MG63 (cell line): ENCODE results near the gene BSX. TPM values are rescaled to one million over a fixed set of nuclear protein-coding genes. Genes with fewer than 3 reads are reported as not detected.

Source experiments
- DNase-seq: peaks from one replicate; pipeline ENCODE4 v3.0.0-alpha.2; 2020
- H3K27me3 ChIP-seq: fragments of 250-450 bp; sonication (Bioruptor Pico); 2 replicates; pipeline ENCODE4 v1.5.1; 2020; ENCODE audit warnings: mild to moderate bottlenecking, moderate library complexity
- H3K36me3 ChIP-seq: fragments of 250-450 bp; sonication (Bioruptor Pico); 2 replicates; pipeline ENCODE4 v1.5.1; 2020; ENCODE audit warnings: mild to moderate bottlenecking, moderate library complexity
- H3K4me3 ChIP-seq: fragments of 250-450 bp; sonication (Bioruptor Pico); 2 replicates; pipeline ENCODE4 v1.5.1; 2020; ENCODE audit warnings: mild to moderate bottlenecking, moderate library complexity
- H3K9me3 ChIP-seq: fragments of 250-450 bp; sonication (Bioruptor Pico); 2 replicates; pipeline ENCODE4 v1.5.1; 2020; ENCODE audit warnings: mild to moderate bottlenecking, moderate library complexity
- total RNA-seq: library from RNA; depleted of rRNA; stranded (reverse); fragments of >200 nt; shearing (Covaris generic); gene quantifications from 2 replicates; pipeline ENCODE4 v1.2.3, GENCODE V29; 2014; ENCODE audit warnings: low replicate concordance; rRNA removed

The BSX gene
- total RNA-seq, 1 experiment from 2014 or later = not detected

DNA sequence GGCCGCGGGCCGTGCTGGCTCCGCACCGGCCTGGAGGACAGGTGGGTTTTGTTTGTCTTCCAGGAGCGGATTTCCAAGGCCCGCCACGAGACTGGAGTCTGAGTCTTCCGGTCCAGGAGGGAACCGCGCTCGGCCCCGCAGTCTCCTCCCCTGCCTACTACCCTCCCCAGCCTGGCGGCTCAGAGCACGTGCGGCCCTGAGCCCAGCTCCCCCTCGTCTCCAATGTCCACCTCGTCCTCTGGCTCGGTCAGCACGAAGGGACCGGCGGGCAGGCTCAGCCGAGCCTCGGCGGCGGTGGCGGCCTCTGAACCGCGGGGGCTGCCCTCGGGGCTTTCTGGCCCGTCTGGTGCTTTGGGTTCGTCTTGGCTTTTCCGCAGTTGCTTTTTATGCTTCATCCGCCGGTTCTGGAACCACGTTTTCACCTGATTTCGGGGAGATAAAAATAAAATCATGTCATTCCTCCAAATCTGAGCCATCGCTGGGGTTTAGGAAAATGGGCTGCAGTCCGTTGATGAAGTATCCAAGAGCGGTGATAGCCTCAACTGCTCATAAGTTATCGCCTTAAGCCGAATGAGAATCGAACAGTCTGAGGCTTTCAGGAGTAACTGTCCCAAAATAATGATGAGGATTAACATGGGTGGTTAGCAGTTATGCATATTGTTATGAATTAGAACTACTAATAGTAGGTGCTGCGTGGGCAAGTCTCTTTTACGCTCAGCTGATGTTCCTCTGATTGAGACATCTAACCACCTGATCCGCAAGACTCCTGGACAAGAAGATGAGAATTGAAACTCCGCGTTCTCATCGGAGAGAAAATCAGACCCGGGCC is 4.0 kb downstream of the BSX start:
- H3K36me3 ChIP-seq = no peaks in the 10 kb centered on the region
- H3K9me3 ChIP-seq = no peaks in the 10 kb centered on the region
- DNase-seq = no peak
- peaks cover 96% of the 10 kb centered on the region for H3K27me3 ChIP-seq
- no peak overlapping the region for H3K4me3 ChIP-seq

DNA sequence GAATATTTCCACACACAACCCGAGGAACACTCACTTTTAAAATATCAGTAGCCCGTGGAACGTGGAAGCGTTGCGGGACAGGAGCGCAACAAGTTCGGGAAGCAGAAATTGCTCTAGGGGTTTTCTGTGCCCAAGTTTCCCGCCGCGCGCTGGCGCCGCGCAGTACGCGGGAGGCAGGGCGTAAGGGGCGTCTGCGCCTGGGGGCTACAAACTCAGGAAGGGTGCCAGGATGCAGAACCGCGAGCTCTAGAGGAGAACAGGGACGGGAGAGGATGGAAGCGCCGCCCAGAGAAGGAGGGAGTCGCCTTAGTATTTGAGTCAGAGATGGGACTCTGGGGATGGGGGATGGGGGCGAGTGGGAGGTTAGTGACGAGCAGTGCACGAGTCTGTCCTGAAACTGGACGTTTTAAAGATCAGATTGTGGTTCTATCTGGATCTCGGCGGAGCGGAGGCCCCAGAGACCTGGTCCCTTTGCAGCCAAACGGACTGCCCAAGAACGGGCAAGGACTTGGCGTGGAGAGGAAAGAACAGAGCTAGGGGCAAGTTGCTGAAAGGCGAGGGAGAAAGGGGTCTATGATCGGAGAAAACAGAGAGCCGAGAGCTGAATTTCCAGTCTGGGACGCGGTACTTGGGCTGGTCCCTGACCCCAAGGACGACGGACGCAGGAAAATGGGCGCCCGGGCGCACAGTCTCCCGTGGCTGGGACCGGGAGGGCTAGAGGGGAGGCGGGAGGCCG is 4.7 kb downstream of the BSX start:
- Histone ChIP-seq H3K36me3 (no peaks in the 10 kb centered on the region), H3K4me3 (no peak overlapping the region), H3K9me3 (no peaks in the 10 kb centered on the region), H3K27me3 (peaks cover 90% of the 10 kb centered on the region)
- no peak for DNase-seq

GRCh38 chr11:122976061-122976733 is 5.4 kb downstream of the BSX start:
- Histone ChIP-seq H3K4me3 (no peak overlapping the region), H3K27me3 (peaks cover 85% of the 10 kb centered on the region), H3K9me3 (no peaks in the 10 kb centered on the region), H3K36me3 (no peaks in the 10 kb centered on the region)
- DNase-seq = no peak

- DNase-seq = no peak
- Histone ChIP-seq H3K36me3 (no peaks in the 10 kb centered on the region), H3K9me3 (no peaks in the 10 kb centered on the region), H3K27me3 (peaks cover 23% of the 10 kb centered on the region), H3K4me3 (no peak overlapping the region)
Observed at GRCh38 chr11:122963961-122964360, 17.7 kb downstream of the BSX start.

GRCh38 chr11:122954455-122954854 is 27.2 kb downstream of the BSX start:
- no peak overlapping the region for H3K4me3 ChIP-seq
- H3K9me3 ChIP-seq = no peaks in the 10 kb centered on the region
- peak; percentile 4 for DNase-seq
- no peaks in the 10 kb centered on the region for H3K36me3 ChIP-seq
- H3K27me3 ChIP-seq = peaks cover 22% of the 10 kb centered on the region

DNA sequence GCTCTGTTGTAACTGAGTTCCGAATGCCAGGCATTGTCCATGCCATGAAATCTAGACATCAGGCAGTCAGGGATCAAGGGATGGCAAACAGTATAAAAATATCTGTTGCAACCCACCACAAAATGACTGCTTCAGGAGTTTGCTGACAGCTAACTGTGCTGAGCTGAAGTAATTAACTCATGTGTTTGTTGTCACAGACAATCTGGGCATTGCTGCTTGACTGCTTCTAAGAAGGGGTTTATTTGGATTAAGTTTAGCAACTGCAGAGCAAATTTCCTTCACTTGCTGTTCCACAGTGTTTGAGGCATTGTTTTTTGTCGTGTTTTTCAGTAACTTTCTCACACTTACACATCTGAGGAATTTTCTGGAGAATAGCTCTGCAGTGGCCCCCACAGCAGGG is 30.4 kb downstream of the BSX start:
- peaks cover 19% of the 10 kb centered on the region for H3K27me3 ChIP-seq
- no peak for DNase-seq
- H3K9me3 ChIP-seq = no peaks in the 10 kb centered on the region
- H3K36me3 ChIP-seq = no peaks in the 10 kb centered on the region
- no peak overlapping the region for H3K4me3 ChIP-seq

- no peaks in the 10 kb centered on the region for H3K36me3 ChIP-seq
- H3K4me3 ChIP-seq = no peak overlapping the region
- no peak for DNase-seq
- no peaks in the 10 kb centered on the region for H3K9me3 ChIP-seq
- H3K27me3 ChIP-seq = peaks cover 21% of the 10 kb centered on the region
Observed at GRCh38 chr11:122938557-122938956, 43.1 kb downstream of the BSX start.

GRCh38 chr11:122937983-122938382 is 43.7 kb downstream of the BSX start:
- H3K4me3 ChIP-seq = no peak overlapping the region
- no peaks in the 10 kb centered on the region for H3K9me3 ChIP-seq
- peaks cover 21% of the 10 kb centered on the region for H3K27me3 ChIP-seq
- no peaks in the 10 kb centered on the region for H3K36me3 ChIP-seq
- DNase-seq = no peak

GRCh38 chr11:122933416-122933815 is 48.2 kb downstream of the BSX start:
- no peak for DNase-seq
- no peak overlapping the region for H3K4me3 ChIP-seq

DNA sequence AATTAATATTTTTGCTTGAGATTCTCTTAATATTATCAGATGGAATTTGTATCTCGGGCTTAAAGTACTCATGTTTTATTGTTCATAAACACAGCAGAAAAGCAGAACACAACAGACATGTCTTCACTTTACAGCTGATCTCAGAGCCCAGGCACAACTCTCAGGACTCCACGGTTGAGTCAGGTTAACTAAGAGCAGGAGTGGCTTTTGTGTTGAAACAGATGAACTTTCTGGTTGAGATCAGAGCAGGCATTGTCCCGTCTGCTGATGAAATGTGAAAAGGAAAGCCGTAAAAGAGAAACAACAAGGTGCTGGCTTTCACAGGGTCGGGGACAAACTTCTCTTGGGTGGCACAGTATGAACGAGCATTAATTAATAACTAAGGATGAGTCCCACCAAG is 50.1 kb downstream of the BSX start:
- H3K27me3 ChIP-seq = peaks cover 7% of the 10 kb centered on the region; the same call in 1 of the 2 replicates
- no peak for DNase-seq
- no peaks in the 10 kb centered on the region for H3K9me3 ChIP-seq
- no peaks in the 10 kb centered on the region for H3K36me3 ChIP-seq
- no peak overlapping the region for H3K4me3 ChIP-seq

More at GRCh38 chr11:122933416-122933815, 48.2 kb downstream of the BSX start:
- no peaks in the 10 kb centered on the region for H3K9me3 ChIP-seq
- H3K27me3 ChIP-seq = peaks cover 9% of the 10 kb centered on the region
- H3K36me3 ChIP-seq = no peaks in the 10 kb centered on the region

Other genes starting within 250 kb of the BSX start
- not detected in 2 replicates for gene CRTAM, start 143.3 kb downstream of the BSX start, total RNA-seq
- gene JHY, start 99.1 kb downstream of the BSX start, total RNA-seq = 0.53 and 1.6 TPM in 2 replicates
- 3,730 and 5,410 TPM in 2 replicates for gene HSPA8, start 80.3 kb upstream of the BSX start, total RNA-seq
- 78.3 and 109 TPM in 2 replicates for gene CLMP, start 213.4 kb upstream of the BSX start, total RNA-seq